ENCODE data around the gene GNAT2. TPM values are rescaled to one million over a fixed set of nuclear protein-coding genes. Genes with fewer than 3 reads are reported as not detected.

GNAT2 gene
- total and polyA plus RNA-seq, 7 donors, result 0.10 TPM; not detected in 6

DNA sequence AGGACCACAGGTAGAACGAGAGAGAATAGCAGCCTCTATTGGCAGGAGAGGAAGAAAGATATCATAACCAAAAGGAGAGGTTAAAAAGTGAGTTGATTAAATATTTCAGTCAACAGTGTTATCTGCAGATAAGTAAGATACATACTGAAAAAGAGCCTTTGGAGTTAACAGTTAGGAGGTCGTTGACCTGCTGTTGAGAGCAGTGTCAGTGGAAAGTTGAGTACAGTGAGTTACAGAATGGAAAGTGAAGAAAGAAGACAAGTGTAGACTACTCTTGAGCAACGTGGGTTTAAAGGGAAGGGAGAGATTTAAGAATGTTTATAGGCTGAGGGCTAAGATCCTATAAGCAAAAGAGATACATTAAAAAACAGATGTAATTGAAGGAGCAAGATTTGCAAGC lies 30.2 kb downstream of the GNAT2 start:
- TF ChIP-seq, protein P1, sequence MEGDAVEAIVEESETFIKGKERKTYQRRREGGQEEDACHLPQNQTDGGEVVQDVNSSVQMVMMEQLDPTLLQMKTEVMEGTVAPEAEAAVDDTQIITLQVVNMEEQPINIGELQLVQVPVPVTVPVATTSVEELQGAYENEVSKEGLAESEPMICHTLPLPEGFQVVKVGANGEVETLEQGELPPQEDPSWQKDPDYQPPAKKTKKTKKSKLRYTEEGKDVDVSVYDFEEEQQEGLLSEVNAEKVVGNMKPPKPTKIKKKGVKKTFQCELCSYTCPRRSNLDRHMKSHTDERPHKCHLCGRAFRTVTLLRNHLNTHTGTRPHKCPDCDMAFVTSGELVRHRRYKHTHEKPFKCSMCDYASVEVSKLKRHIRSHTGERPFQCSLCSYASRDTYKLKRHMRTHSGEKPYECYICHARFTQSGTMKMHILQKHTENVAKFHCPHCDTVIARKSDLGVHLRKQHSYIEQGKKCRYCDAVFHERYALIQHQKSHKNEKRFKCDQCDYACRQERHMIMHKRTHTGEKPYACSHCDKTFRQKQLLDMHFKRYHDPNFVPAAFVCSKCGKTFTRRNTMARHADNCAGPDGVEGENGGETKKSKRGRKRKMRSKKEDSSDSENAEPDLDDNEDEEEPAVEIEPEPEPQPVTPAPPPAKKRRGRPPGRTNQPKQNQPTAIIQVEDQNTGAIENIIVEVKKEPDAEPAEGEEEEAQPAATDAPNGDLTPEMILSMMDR (IDR thresholded peaks at IDR 0.05), result no peak
- TF ChIP-seq EP300 (IDR thresholded peaks at IDR 0.05), result no peak
- no peak for TF ChIP-seq POLR2A (IDR thresholded peaks at IDR 0.05)
- no peak for TF ChIP-seq POLR2AphosphoS5 (IDR thresholded peaks at IDR 0.05)
- WGBS, 2 donors, result 69 to 82% methylated on average over 3 of the region's 3 CpGs
- Histone ChIP-seq H3K4me3 (no peak overlapping the region), H3K4me1 (no peaks in the 10 kb centered on the region), H3K36me3 (peaks cover 22 to 97% (median 34%) of the 10 kb centered on the region in 4 donors), H3K9me3 (no peaks in the 10 kb centered on the region), H3K27ac (no peak overlapping the region), H3K27me3 (no peaks in the 10 kb centered on the region)
- DNase-seq, result no peak
- intact Hi-C loops (cut with DNase I), result no loop called here

DNA sequence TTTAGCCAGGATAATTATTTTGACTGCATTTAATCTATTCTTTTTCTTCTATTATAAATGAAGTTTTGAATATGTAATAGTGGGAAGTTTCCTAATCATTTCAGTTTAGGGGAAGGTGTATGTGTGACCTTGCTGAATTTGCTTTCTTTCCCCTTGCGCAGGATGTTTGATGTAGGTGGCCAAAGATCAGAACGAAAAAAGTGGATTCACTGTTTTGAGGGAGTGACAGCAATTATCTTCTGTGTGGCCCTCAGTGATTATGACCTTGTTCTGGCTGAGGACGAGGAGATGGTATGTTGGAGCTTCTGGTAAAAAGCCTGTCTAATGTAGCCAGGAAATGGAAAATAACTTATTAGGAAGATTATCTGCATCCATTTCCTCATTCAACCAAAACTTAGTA lies 33.4 kb downstream of the GNAT2 start:
- Histone ChIP-seq H3K27me3 (no peaks in the 10 kb centered on the region), H3K4me3 (no peak overlapping the region), H3K27ac (no peak overlapping the region), H3K9me3 (no peaks in the 10 kb centered on the region), H3K4me1 (no peaks in the 10 kb centered on the region), H3K36me3 (peaks cover 17 to 94% (median 30%) of the 10 kb centered on the region in 4 donors)
- 90 to 92% methylated on average over 3 of the region's 3 CpGs for WGBS, 2 donors
- TF ChIP-seq POLR2A (IDR thresholded peaks at IDR 0.05) (no peak), POLR2AphosphoS5 (IDR thresholded peaks at IDR 0.05) (no peak), EP300 (IDR thresholded peaks at IDR 0.05) (no peak)
- TF ChIP-seq, protein P1 (IDR thresholded peaks at IDR 0.05), result no peak
- DNase-seq, result no peak
- intact Hi-C loops (cut with DNase I), result no loop called here

DNA sequence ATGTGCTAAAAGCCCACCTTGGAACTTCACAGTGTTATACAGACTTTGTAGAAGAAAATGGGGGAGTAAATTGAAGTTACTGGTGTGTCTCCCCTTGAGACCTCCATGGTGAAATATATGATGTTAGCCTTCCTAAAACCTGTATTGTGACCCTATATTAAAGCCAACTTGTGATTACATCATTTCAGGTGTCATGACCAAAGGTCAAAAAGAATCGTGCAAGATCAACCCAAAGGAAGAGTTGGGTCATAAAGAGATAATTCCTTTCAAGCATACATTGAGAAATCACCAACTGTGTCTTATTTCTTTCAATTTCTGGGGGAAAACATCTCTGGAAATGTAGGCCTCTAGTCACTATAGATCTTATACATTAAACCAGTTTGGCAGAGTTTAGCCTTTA lies 34.6 kb downstream of the GNAT2 start:
- no peak overlapping the region for H3K27ac ChIP-seq

DNA sequence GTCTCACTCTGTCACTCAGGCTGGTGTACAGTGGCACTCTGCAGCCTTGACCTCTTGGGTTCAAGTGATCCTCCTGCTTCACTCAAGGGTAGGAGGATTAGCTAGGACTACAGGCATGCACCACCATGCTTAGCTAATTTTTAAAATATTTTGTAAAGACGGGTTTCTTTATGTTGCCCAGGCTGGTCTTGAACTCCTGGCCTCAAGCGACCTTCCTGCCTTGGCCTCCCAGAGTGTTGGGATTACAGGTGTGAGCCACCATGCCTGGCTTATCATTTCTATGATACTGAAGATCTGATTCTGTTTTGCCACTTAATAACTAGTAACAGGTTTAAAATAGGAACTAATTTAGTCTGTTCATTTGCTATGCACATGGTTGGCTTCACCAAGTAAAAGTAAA lies 37.4 kb downstream of the GNAT2 start:
- H3K27ac ChIP-seq, result no peak overlapping the region
- WGBS, 2 donors, result 88 to 95% methylated on average over 2 of the region's 2 CpGs
- peaks cover 11 to 76% (median 16%) of the 10 kb centered on the region in 4 donors for H3K36me3 ChIP-seq

More for the DNA sequence above, 34.6 kb downstream of the GNAT2 start:
- Histone ChIP-seq H3K9me3 (no peaks in the 10 kb centered on the region), H3K4me3 (no peak overlapping the region), H3K27me3 (no peaks in the 10 kb centered on the region), H3K4me1 (peaks cover 0 to 3% (median 1%) of the 10 kb centered on the region in 4 donors), H3K36me3 (peaks cover 13 to 93% (median 33%) of the 10 kb centered on the region in 4 donors)
- WGBS, 2 donors, result 10 to 61% methylated on average over 1 of the region's 1 CpG
- no peak for DNase-seq
- intact Hi-C loops (cut with DNase I), result no loop called here
- TF ChIP-seq EP300 (IDR thresholded peaks at IDR 0.05), result no peak
- TF ChIP-seq POLR2A (IDR thresholded peaks at IDR 0.05), result no peak
- TF ChIP-seq, protein P1 (IDR thresholded peaks at IDR 0.05), result no peak
- TF ChIP-seq POLR2AphosphoS5 (IDR thresholded peaks at IDR 0.05), result no peak

More for the DNA sequence above, 37.4 kb downstream of the GNAT2 start:
- H3K4me1 ChIP-seq, result peaks cover 0 to 25% (median 19%) of the 10 kb centered on the region in 4 donors
- intact Hi-C loops (cut with DNase I), result no loop called here
- H3K27me3 ChIP-seq, result no peaks in the 10 kb centered on the region
- no peak overlapping the region for H3K4me3 ChIP-seq
- TF ChIP-seq, protein P1 (IDR thresholded peaks at IDR 0.05), result no peak
- TF ChIP-seq EP300 (IDR thresholded peaks at IDR 0.05) (no peak), POLR2AphosphoS5 (IDR thresholded peaks at IDR 0.05) (no peak), POLR2A (IDR thresholded peaks at IDR 0.05) (no peak)
- no peaks in the 10 kb centered on the region for H3K9me3 ChIP-seq
- no peak for DNase-seq
